Stimulated activated CD8-positive, alpha-beta memory T cell treated with anti-CD3 and anti-CD28 coated beads, Interleukin-7, amount 100 ng/mL, for 1 hour (primary cell): ENCODE measurements around the gene HTR6.

Source experiments
- DNase-seq, 2 donors: peaks; one replicate each; pipeline ENCODE4 v3.0.0-alpha.2; 2020; ENCODE audit warnings: low read depth in 2 of 2

Gene HTR6

GRCh38 chr1:19720174-19720573, 55.5 kb downstream of the HTR6 start:
- DNase-seq = no peak

GRCh38 chr1:19720973-19721372, 56.3 kb downstream of the HTR6 start:
- DNase-seq = no peak

GRCh38 chr1:19723874-19724273, 59.2 kb downstream of the HTR6 start:
- no peak for DNase-seq

GRCh38 chr1:19725606-19726005, 60.9 kb downstream of the HTR6 start:
- DNase-seq = no peak

GRCh38 chr1:19728413-19729145, 63.9 kb downstream of the HTR6 start:
- DNase-seq = no peak

GRCh38 chr1:19730232-19730631, 65.6 kb downstream of the HTR6 start:
- DNase-seq = no peak
